Heart right ventricle (tissue), 16 donors: ENCODE measurements around the gene MRPS35. TPM values are rescaled to one million over a fixed set of nuclear protein-coding genes. Genes with fewer than 3 reads are reported as not detected.
A peak's percentile ranks its signal among the peaks of the same experiment; 100 is the strongest.

Experiments used
- ATAC-seq, 8 donors: fragments of 200-7000 bp; cut with Tn5 transposase; one replicate each; pipeline ENCODE4 v1.9.1; 2020; ENCODE audit warnings: mild to moderate bottlenecking in 8 of 8, moderate library complexity in 8 of 8, moderate number of reproducible peaks in 1 of 8
- DNase-seq, 2 donors: peaks; one replicate each; pipeline ENCODE4 v3.0.0-alpha.2; 2020
- H3K27ac ChIP-seq, 10 donors: fragments of 200-600 bp; sonication (generic) in 2 of 10; one replicate each; pipeline versions ENCODE4 v1.5.0 to v1.8.0; 2020 to 2022; ENCODE audit warnings: mild to moderate bottlenecking in 3 of 10
- H3K27me3 ChIP-seq, 7 donors: fragments of 200-600 bp; one replicate each; pipeline ENCODE4 v1.8.0; 2021 to 2022; ENCODE audit warnings: mild to moderate bottlenecking in 2 of 7
- H3K36me3 ChIP-seq, 9 donors: fragments of 200-600 bp; sonication (generic) in 1 of 9; one replicate each; pipeline versions ENCODE4 v1.5.0 to v1.8.0; 2020 to 2022; ENCODE audit warnings: mild to moderate bottlenecking in 2 of 9
- H3K4me1 ChIP-seq, 9 donors: fragments of 200-600 bp; sonication (generic) in 1 of 9; one replicate each; pipeline versions ENCODE4 v1.5.0 to v1.8.0; 2020 to 2022; ENCODE audit warnings: mild to moderate bottlenecking in 4 of 9
- H3K4me3 ChIP-seq, 10 donors: fragments of 200-600 bp; sonication (generic) in 2 of 10; one replicate each; pipeline versions ENCODE4 v1.5.0 to v1.8.0; 2020 to 2022; ENCODE audit warnings: mild to moderate bottlenecking in 7 of 10, moderate library complexity in 2 of 10
- H3K9me3 ChIP-seq, 11 donors: fragments of 200-600 bp in 10 of 11; sonication (generic) in 2 of 11; one replicate each; pipeline versions ENCODE4 v1.5.0 to v1.8.0; 2013 to 2022; ENCODE audit warnings: mild to moderate bottlenecking in 2 of 11, control low read depth in 1 of 11, moderate library complexity in 1 of 11
- CTCF ChIP-seq, 9 donors: fragments of 200-600 bp; sonication (generic) in 2 of 9; IDR thresholded peaks; one replicate each; pipeline versions ENCODE4 v1.5.0 to v1.8.0; 2021 to 2022; ENCODE audit warnings: antibody characterized with exemption in 9 of 9, mild to moderate bottlenecking in 5 of 9, moderate library complexity in 1 of 9
- WGBS, 2 donors: extraction: QIAGEN DNeasy Blood & Tissue Kit; methylation state at CpG; one replicate each; pipeline ENCODE4 v1.1.7; 2013; ENCODE audit warnings: inconsistent platforms in 1 of 2; 5-methylcytosine and 5-hydroxymethylcytosine counted together
- intact Hi-C, 10 donors: fragments of 100-400 bp; cut with DNase I; formaldehyde crosslinking; loops; one replicate each; pipeline versions ENCODE4 v1.11.1 to v1.14.2; 2022
- polyA plus RNA-seq, 2 donors: library from polyadenylated mRNA; stranded (reverse); fragments of 200-250 nt; gene quantifications; one replicate each; pipeline ENCODE4 v1.2.3, GENCODE V29; 2013
- total RNA-seq, 10 donors: library from RNA; stranded (reverse); fragmentation: NEBNext Ultra II Directional in 3 of 10; extraction: Animal tissue kit (Norgen Biotek cat#: 25700) in 3 of 10; gene quantifications; one replicate each; pipeline versions ENCODE4 v1.2.1 to v1.2.4, GENCODE V29; 2021 to 2023
- donor health status: Arrhythmogenic right ventricular cardiomyopathy.
- donor health status: ischemic (EF 13 %, LVEDD 7.1; RV severe dilation, severe dysfunction).
- donor health status: healthy with polysubstance abuse.
- donor health status: DM: no; HTN: yes; CAD: no.
- donor health status: DM: no; HTN: no; CAD: no.
- donor health status: ischemic (EF 25% LVEDD 6.9; RV normal size, moderate dysfunction).
- donor health status: ischemic (EF 25% LVEDD 5.7; RV mildly dilated, moderate dysfunction).
- donor health status: healthy.
- donor health status: DM: yes; HTN: yes; CAD: no.
- donor health status: Ischemic cardiomyopathy.
- donor health status: ischemic (EF 35%, LVEDD 5.7; RV mildly dilated, moderate dysfunction).
- donor health status: nonischemic (EF 11% LVEDD 7.7; RV severe dilation, severe dysfunction).
- donor health status: DM: yes; HTN: yes; CAD: no.
- donor health status: PGD.
- donor health status: ischemic (EF 29% LVEDD 5.4; RV normal size, mild dysfunction).
- donor health status: nonischemic (EF 23%, LVEDD 6.1; RV moderate dilation, normal function).

MRPS35 gene
- total and polyA plus RNA-seq, 12 donors: 27.3 to 75.3 (median 61.7) TPM

DNA sequence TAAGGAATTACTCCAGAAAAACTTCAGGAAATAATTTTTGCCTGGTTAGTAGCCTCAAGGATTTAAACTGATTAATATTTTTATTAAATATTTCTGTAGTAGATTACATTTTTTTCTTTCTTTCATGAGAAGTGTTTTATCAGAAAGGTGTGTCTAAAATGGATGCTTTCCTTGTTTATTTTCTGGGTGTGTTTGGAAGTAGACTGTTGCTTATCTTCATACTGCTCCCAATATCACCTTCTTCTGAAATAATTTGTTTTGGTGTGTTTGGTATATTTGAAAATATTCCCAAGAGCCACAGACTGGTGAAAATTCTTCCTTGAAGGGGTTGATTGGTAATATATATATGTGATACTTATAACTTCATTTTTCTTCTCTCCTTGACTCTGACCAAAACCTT, 24.5 kb upstream of the MRPS35 start:
- Histone ChIP-seq H3K27ac (peak overlapping the region in 1 of 10 donors; percentile 3), H3K9me3 (no peaks in the 10 kb centered on the region), H3K4me3 (no peak overlapping the region), H3K36me3 (peaks cover 0 to 100% (median 74%) of the 10 kb centered on the region in 9 donors), H3K4me1 (no peaks in the 10 kb centered on the region), H3K27me3 (no peaks in the 10 kb centered on the region)
- TF ChIP-seq CTCF (IDR thresholded peaks at IDR 0.05): no peak
- DNase-seq: no peak
- intact Hi-C loops: loop anchor here in 2 of 10 donors (10.0 kb wide), 2 partner anchors 351 to 371 kb away; partner anchors contain the start of gene BMAL2 (in 1 of the 2)
- ATAC-seq: no peak

- TF ChIP-seq CTCF (IDR thresholded peaks at IDR 0.05): no peak
- ATAC-seq (no peak), DNase-seq (no peak)
- H3K4me3 ChIP-seq: no peak overlapping the region
- intact Hi-C loops: loop anchor here in 2 of 10 donors (10.0 kb wide), 2 partner anchors 354 to 374 kb away; partner anchors contain the start of gene BMAL2 (in 1 of the 2)
- H3K27ac ChIP-seq: no peak overlapping the region
- no peaks in the 10 kb centered on the region for H3K4me1 ChIP-seq
- WGBS, 2 donors: 92 to 95% methylated on average over 3 of the region's 3 CpGs
- no peaks in the 10 kb centered on the region for H3K9me3 ChIP-seq
- peaks cover 0 to 100% (median 82%) of the 10 kb centered on the region in 9 donors for H3K36me3 ChIP-seq
- H3K27me3 ChIP-seq: no peaks in the 10 kb centered on the region
Observed at GRCh38 chr12:27688671-27689070, 22.0 kb upstream of the MRPS35 start.

GRCh38 chr12:27689558-27690180, 21.0 kb upstream of the MRPS35 start:
- Histone ChIP-seq H3K27me3 (no peaks in the 10 kb centered on the region), H3K4me3 (no peak overlapping the region), H3K4me1 (no peaks in the 10 kb centered on the region), H3K9me3 (no peaks in the 10 kb centered on the region), H3K27ac (no peak overlapping the region), H3K36me3 (peaks cover 0 to 100% (median 90%) of the 10 kb centered on the region in 9 donors)
- DNase-seq (no peak), ATAC-seq (peak in 1 of 8 donors; percentile 45)
- TF ChIP-seq CTCF (IDR thresholded peaks at IDR 0.05): no peak
- 95% methylated on average over 13 of the region's 13 CpGs for WGBS, 2 donors
- intact Hi-C loops: loop anchor here in 2 of 10 donors (10.0 kb wide), 2 partner anchors 355 to 375 kb away; partner anchors contain the start of gene BMAL2 (in 1 of the 2)

- peaks cover 0 to 97% (median 77%) of the 10 kb centered on the region in 9 donors for H3K36me3 ChIP-seq
- no peak overlapping the region for H3K4me3 ChIP-seq
- intact Hi-C loops: no loop called here
- H3K27me3 ChIP-seq: no peaks in the 10 kb centered on the region
- WGBS, 2 donors: 90 to 97% methylated on average over 2 of the region's 2 CpGs
- no peak overlapping the region for H3K27ac ChIP-seq
- DNase-seq (no peak), ATAC-seq (no peak)
- no peak for TF ChIP-seq CTCF (IDR thresholded peaks at IDR 0.05)
- H3K4me1 ChIP-seq: no peaks in the 10 kb centered on the region
- no peaks in the 10 kb centered on the region for H3K9me3 ChIP-seq
Observed at GRCh38 chr12:27693403-27693802, 17.2 kb upstream of the MRPS35 start.
